Effector CD4-positive, alpha-beta T cell (primary cell): ENCODE results near the gene RASA1.
"Not testable (repeated sequence)": the region's sequence is repeated elsewhere in the genome, so short reads cannot be mapped to it uniquely, and the experiment has no call there.

ENCODE experiments used
- DNase-seq: peaks from one replicate; pipeline ENCODE4 v3.0.0-alpha.2; 2020
- total RNA-seq: gene quantifications from one replicate; lab custom pipeline; 2026; lab: John Stamatoyannopoulos, UW

Gene RASA1
- total RNA-seq = 99.4 reads per million, percentile 82 among the genes with 10 or more reads in this experiment

- peak; percentile 72 for DNase-seq
Observed at GRCh38 chr5:87267574-87268125, at the start of gene RASA1. RASA1 (plus strand) TSS chr5:87267883; CDS start chr5:87268452, 569 bp downstream.

- DNase-seq = no peak
Observed at GRCh38 chr5:87229780-87230179, 37.9 kb upstream of the RASA1 start.

- no peak for DNase-seq
Observed at GRCh38 chr5:87231037-87231808, 36.5 kb upstream of the RASA1 start.

- no peak for DNase-seq
Observed at GRCh38 chr5:87233143-87233542, 34.5 kb upstream of the RASA1 start.

GRCh38 chr5:87241555-87241954 lies 26.1 kb upstream of the RASA1 start:
- DNase-seq = no peak

GRCh38 chr5:87242242-87242641 lies 25.4 kb upstream of the RASA1 start:
- no peak for DNase-seq

GRCh38 chr5:87243161-87243844 lies 24.4 kb upstream of the RASA1 start:
- DNase-seq = no peak

GRCh38 chr5:87245451-87245850 lies 22.2 kb upstream of the RASA1 start:
- no peak for DNase-seq

GRCh38 chr5:87246061-87246460 lies 21.6 kb upstream of the RASA1 start:
- DNase-seq = no peak

GRCh38 chr5:87252283-87252605 lies 15.4 kb upstream of the RASA1 start:
- no peak for DNase-seq

- DNase-seq = no peak
Observed at GRCh38 chr5:87254035-87254434, 13.6 kb upstream of the RASA1 start.

- no peak for DNase-seq
Observed at GRCh38 chr5:87258507-87258906, 9.2 kb upstream of the RASA1 start.

- DNase-seq = no peak
Observed at GRCh38 chr5:87260604-87261192, 7.0 kb upstream of the RASA1 start.

GRCh38 chr5:87263498-87263897 lies 4.2 kb upstream of the RASA1 start:
- no peak for DNase-seq

- DNase-seq = no peak
Observed at GRCh38 chr5:87266914-87267573, 639 bp upstream of the RASA1 start.

- DNase-seq = peak; percentile 61
Observed at GRCh38 chr5:87268126-87268969, 665 bp downstream of the RASA1 start.

- DNase-seq = no peak
Observed at GRCh38 chr5:87268970-87269377, 1.3 kb downstream of the RASA1 start.

- not testable (repeated sequence) for DNase-seq
Observed at GRCh38 chr5:87270888-87271287, 3.2 kb downstream of the RASA1 start.

GRCh38 chr5:87276655-87277054 lies 9.0 kb downstream of the RASA1 start:
- DNase-seq = no peak

- DNase-seq = no peak
Observed at GRCh38 chr5:87277279-87277835, 9.7 kb downstream of the RASA1 start.

- no peak for DNase-seq
Observed at GRCh38 chr5:87278590-87279100, 11.0 kb downstream of the RASA1 start.

GRCh38 chr5:87282269-87282668 lies 14.6 kb downstream of the RASA1 start:
- no peak for DNase-seq
